OCI-LY7 (cell line): ENCODE results near the gene POU2AF2. TPM values are rescaled to one million over a fixed set of nuclear protein-coding genes. Genes with fewer than 3 reads are reported as not detected.

Source experiments
- BruUV-seq: library from RNA; stranded (reverse); fragments of 400-500 nt; replicated peaks from 2 replicates; lab custom pipeline; 2021; lab: Mats Ljungman, UMichigan
- CTCF ChIA-PET: fragments of 300-600 bp; sonication (Branson Sonifier 250); formaldehyde crosslinking; loops from one replicate; lab custom pipeline; 2022; ENCODE audit warnings: antibody characterized with exemption; ENCODE audit not compliant: unreplicated experiment; lab: Charles Lee
- POLR2A ChIA-PET: fragments of 300-600 bp; sonication (Branson Sonifier 250); formaldehyde crosslinking; loops from one replicate; lab custom pipeline; 2022; ENCODE audit warnings: antibody characterized with exemption; lab: Charles Lee
- DNase-seq: peaks from one replicate; pipeline ENCODE4 v3.0.0-alpha.2; 2015; ENCODE audit warnings: low spot score
- H2AFZ ChIP-seq: fragments of 200-600 bp; sonication (generic), shearing (Covaris generic); 2 replicates; pipeline ENCODE4 v1.6.1; 2014; ENCODE audit warnings: mild to moderate bottlenecking, antibody characterized with exemption, low read length, moderate library complexity
- H3K27ac ChIP-seq: fragments of 200-600 bp; sonication (generic); 2 replicates; pipeline ENCODE4 v1.5.1; 2014; ENCODE audit warnings: mixed run types, low read depth, mild to moderate bottlenecking, moderate library complexity, low read length, inconsistent platforms; ENCODE audit not compliant: poor library complexity, severe bottlenecking
- H3K36me3 ChIP-seq: fragments of 200-600 bp; sonication (generic); 2 replicates; pipeline ENCODE4 v1.6.1; 2014; ENCODE audit warnings: mild to moderate bottlenecking, antibody characterized with exemption, low read length, moderate library complexity, mixed read lengths; ENCODE audit not compliant: insufficient read depth
- H3K4me1 ChIP-seq: fragments of 200-600 bp; sonication (generic); 2 replicates; pipeline ENCODE4 v1.5.1; 2014; ENCODE audit warnings: mild to moderate bottlenecking, low read length; ENCODE audit not compliant: insufficient read depth, poor library complexity, severe bottlenecking
- H3K4me2 ChIP-seq: fragments of 200-600 bp; sonication (generic); 2 replicates; pipeline ENCODE4 v1.6.1; 2014; ENCODE audit warnings: mild to moderate bottlenecking, low read length
- H3K4me3 ChIP-seq: fragments of 200-600 bp; sonication (generic); 2 replicates; pipeline ENCODE4 v1.5.1; 2014; ENCODE audit warnings: mild to moderate bottlenecking, low read depth, low read length; ENCODE audit not compliant: poor library complexity, severe bottlenecking
- H3K79me2 ChIP-seq: fragments of 200-600 bp; sonication (generic); 2 replicates; pipeline ENCODE4 v1.6.1; 2016; ENCODE audit warnings: low read depth, mild to moderate bottlenecking, low read length, moderate library complexity, mixed read lengths; ENCODE audit not compliant: insufficient read depth
- H3K9me2 ChIP-seq: fragments of 200-600 bp; sonication (generic); 2 replicates; pipeline ENCODE4 v1.6.1; 2016; ENCODE audit warnings: mild to moderate bottlenecking, low read length, mixed read lengths; ENCODE audit not compliant: insufficient read depth
- H3K9me3 ChIP-seq: fragments of 200-600 bp; sonication (generic); 2 replicates; pipeline ENCODE4 v1.6.1; 2014; ENCODE audit warnings: mild to moderate bottlenecking, mixed run types, low read length, mixed read lengths
- H4K20me1 ChIP-seq: fragments of 200-600 bp; sonication (generic); 2 replicates; pipeline ENCODE4 v1.6.1; 2014; ENCODE audit warnings: mild to moderate bottlenecking, antibody characterized with exemption, low read length, moderate library complexity, mixed read lengths; ENCODE audit not compliant: insufficient read depth
- EZH2phosphoT487 ChIP-seq: fragments of 200-600 bp; sonication (generic); IDR thresholded peaks from 2 replicates; pipeline ENCODE4 v1.6.1; 2018; ENCODE audit warnings: low read depth, borderline replicate concordance, mild to moderate bottlenecking, mixed run types, antibody characterized with exemption, low read length, moderate library complexity, mixed read lengths
- intact Hi-C: fragments of 100-400 bp; cut with micrococcal nuclease; formaldehyde crosslinking; loops from one replicate; pipeline ENCODE4 v1.10.0; 2022; ENCODE audit not compliant: unreplicated experiment
- total RNA-seq, 2 experiments: library from RNA; depleted of rRNA in 1 of 2; stranded (reverse); fragments of >200 nt in 1 of 2; shearing (Covaris generic) in 1 of 2; gene quantifications; 2 replicates each; pipeline ENCODE4 v1.2.3, GENCODE V29; 2014 to 2022
- TF ChIP-seq, protein P1 (sequence below): fragments of 200-600 bp; sonication (generic); conservative IDR thresholded peaks from 2 replicates; pipeline ENCODE4 v1.5.1; 2014; ENCODE audit warnings: mild to moderate bottlenecking, antibody characterized with exemption, low read length, moderate library complexity, mixed read lengths

POU2AF2 gene
- total RNA-seq, 2 experiments from 2014 or later: not detected

DNA sequence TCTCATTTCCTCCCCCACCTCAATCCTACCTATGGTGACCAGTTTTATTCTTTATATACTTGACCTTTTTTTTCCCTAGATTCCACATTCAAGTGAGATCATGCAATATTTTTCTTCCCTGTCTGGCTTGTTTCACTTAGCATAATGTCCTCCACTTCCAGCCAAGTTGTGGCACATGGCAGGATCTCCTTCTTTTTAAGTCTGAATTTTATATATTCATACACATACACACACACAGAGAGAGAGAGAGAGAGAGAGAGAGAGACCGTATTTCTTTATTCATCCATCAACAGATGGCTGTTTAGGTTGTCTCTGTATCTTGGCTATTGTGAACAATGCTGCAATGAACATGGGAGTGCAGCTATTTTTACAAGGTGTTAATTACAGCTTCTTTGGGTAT is 1.4 kb downstream of the POU2AF2 start:
- no peaks in the 10 kb centered on the region for H3K79me2 ChIP-seq
- H3K4me2 ChIP-seq: 0 out of 2 replicates have a peak overlapping the region, but pooled peaks have one; percentile 59
- peak overlapping the region; percentile 58; the same call in 1 of the 2 replicates for H2AFZ ChIP-seq
- no peaks in the 10 kb centered on the region for H4K20me1 ChIP-seq
- no peaks in the 10 kb centered on the region for H3K36me3 ChIP-seq
- H3K9me2 ChIP-seq: no peaks in the 10 kb centered on the region
- no peak for DNase-seq
- no peaks in the 10 kb centered on the region for H3K9me3 ChIP-seq
- POLR2A ChIA-PET: interaction anchor here (1.2 kb wide), 1 partner anchor 313 kb away, joined by 3 read pairs; no protein-coding TSS in a partner anchor
- intact Hi-C loops: no loop called here
- BruUV-seq: no TSS peak
- CTCF ChIA-PET: no interaction called here
- peaks cover 35% of the 10 kb centered on the region for H3K4me1 ChIP-seq
- no peak overlapping the region for H3K4me3 ChIP-seq
- no peak overlapping the region for H3K27ac ChIP-seq
- TF ChIP-seq, protein P1, sequence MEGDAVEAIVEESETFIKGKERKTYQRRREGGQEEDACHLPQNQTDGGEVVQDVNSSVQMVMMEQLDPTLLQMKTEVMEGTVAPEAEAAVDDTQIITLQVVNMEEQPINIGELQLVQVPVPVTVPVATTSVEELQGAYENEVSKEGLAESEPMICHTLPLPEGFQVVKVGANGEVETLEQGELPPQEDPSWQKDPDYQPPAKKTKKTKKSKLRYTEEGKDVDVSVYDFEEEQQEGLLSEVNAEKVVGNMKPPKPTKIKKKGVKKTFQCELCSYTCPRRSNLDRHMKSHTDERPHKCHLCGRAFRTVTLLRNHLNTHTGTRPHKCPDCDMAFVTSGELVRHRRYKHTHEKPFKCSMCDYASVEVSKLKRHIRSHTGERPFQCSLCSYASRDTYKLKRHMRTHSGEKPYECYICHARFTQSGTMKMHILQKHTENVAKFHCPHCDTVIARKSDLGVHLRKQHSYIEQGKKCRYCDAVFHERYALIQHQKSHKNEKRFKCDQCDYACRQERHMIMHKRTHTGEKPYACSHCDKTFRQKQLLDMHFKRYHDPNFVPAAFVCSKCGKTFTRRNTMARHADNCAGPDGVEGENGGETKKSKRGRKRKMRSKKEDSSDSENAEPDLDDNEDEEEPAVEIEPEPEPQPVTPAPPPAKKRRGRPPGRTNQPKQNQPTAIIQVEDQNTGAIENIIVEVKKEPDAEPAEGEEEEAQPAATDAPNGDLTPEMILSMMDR: no peak
- TF ChIP-seq EZH2phosphoT487: no peak

DNA sequence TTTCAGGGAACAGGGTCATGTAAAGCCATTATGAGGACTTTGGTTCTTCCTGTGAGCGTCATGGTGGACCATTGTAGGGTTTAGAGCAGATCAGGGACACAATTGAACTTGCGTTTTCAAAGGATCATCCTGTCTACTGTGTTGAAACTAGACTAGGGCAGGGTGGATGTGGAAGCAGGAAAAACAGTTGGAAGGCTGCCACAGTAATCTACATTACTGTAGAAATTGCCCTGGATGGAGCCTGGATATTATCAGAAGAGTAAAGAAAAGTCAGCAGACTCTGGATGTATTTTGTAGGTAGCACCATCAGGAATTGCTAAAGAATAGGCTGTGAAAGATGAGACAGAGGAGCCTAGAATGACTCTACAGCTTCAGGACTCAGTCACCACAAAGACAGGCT is 5.4 kb downstream of the POU2AF2 start:
- intact Hi-C loops: no loop called here
- no peaks in the 10 kb centered on the region for H3K9me2 ChIP-seq
- no peaks in the 10 kb centered on the region for H4K20me1 ChIP-seq
- H3K36me3 ChIP-seq: no peaks in the 10 kb centered on the region
- no peak overlapping the region for H3K27ac ChIP-seq
- no peak overlapping the region for H3K4me2 ChIP-seq
- TF ChIP-seq, protein P1: no peak
- no peak for TF ChIP-seq EZH2phosphoT487
- H3K9me3 ChIP-seq: no peaks in the 10 kb centered on the region
- CTCF ChIA-PET: no interaction called here
- H3K4me1 ChIP-seq: peaks cover 33% of the 10 kb centered on the region
- no peak for DNase-seq
- POLR2A ChIA-PET: no interaction called here
- H2AFZ ChIP-seq: peak overlapping the region; percentile 37; the same call in 1 of the 2 replicates
- H3K79me2 ChIP-seq: no peaks in the 10 kb centered on the region
- no TSS peak for BruUV-seq
- H3K4me3 ChIP-seq: no peak overlapping the region

DNA sequence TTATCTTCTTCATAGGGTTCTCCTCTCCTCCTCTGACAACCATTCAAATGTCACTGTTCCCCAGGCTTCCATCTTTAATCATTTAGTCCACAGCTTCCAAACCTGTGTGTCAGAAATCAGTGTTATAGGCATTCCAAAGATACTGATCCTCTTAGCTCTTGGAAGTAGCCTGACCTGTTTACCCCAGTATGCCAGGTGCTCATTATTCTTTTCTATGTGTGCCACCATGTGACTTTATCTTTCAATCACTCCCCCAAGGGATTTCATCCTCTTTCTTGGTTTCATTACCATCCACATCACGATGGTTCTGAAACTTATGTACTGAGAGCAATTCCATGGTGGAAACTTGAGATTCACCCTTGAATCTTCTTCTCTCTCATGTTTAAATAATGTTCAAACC is 7.6 kb downstream of the POU2AF2 start:
- Histone ChIP-seq H2AFZ (peak overlapping the region; percentile 8; the same call in 1 of the 2 replicates), H3K36me3 (no peaks in the 10 kb centered on the region), H3K4me3 (no peak overlapping the region), H3K27ac (no peak overlapping the region), H4K20me1 (no peaks in the 10 kb centered on the region), H3K4me1 (peaks cover 21% of the 10 kb centered on the region), H3K9me2 (no peaks in the 10 kb centered on the region), H3K9me3 (no peaks in the 10 kb centered on the region), H3K4me2 (peak overlapping the region; percentile 6; the same call in 1 of the 2 replicates), H3K79me2 (no peaks in the 10 kb centered on the region)
- intact Hi-C loops: no loop called here
- ChIA-PET CTCF (no interaction called here), POLR2A (interaction anchor here (0.7 to 1.6 kb wide), 4 partner anchors 17 to 42 kb away, joined by 3 to 4 read pairs (median 3); no protein-coding TSS in a partner anchor)
- BruUV-seq: no TSS peak
- TF ChIP-seq, protein P1: no peak
- TF ChIP-seq EZH2phosphoT487: no peak
- peak; percentile 14 for DNase-seq
